A549 (cell line): ENCODE data around the gene PDE4D.

Experiments used
- BCL3 ChIP-seq: fragments of >200 bp; sonication (Bioruptor Twin); formaldehyde crosslinking; IDR thresholded peaks from 3 replicates; pipeline ENCODE4 v1.6.1; 2016
- CTCF ChIP-seq: fragments of >200 bp; sonication (Bioruptor Twin); formaldehyde crosslinking; IDR thresholded peaks from 3 replicates; pipeline ENCODE4 v1.5.1; 2016
- E2F6 ChIP-seq: IDR thresholded peaks from 2 replicates; pipeline ENCODE4 v1.6.1; 2012; ENCODE audit warnings: low read depth, borderline replicate concordance
- EP300 ChIP-seq, 2 experiments: fragments of >200 bp; sonication (Bioruptor Twin); formaldehyde crosslinking; IDR thresholded peaks; 2 replicates in 1 of 2; 3 replicates in 1 of 2; pipeline ENCODE4 v1.6.1; 2016 to 2017
- HOXA7 ChIP-seq: fragments of 250-450 bp; sonication (Bioruptor Pico); IDR thresholded peaks from 2 replicates; pipeline ENCODE4 v1.5.0; 2020; ENCODE audit warnings: mild to moderate bottlenecking, moderate library complexity
- JUN ChIP-seq, 2 experiments: fragments of >200 bp; sonication (Bioruptor Twin); formaldehyde crosslinking; IDR thresholded peaks; 2 replicates in 1 of 2; 3 replicates in 1 of 2; pipeline ENCODE4 v1.6.1; 2016 to 2017
- POLR2A ChIP-seq: IDR thresholded peaks from 2 replicates; pipeline ENCODE4 v1.6.1; 2012; ENCODE audit warnings: mild to moderate bottlenecking, low read length
- RAD21 ChIP-seq, 2 experiments: fragments of >200 bp in 1 of 2; sonication (Bioruptor Twin) in 1 of 2; formaldehyde crosslinking in 1 of 2; IDR thresholded peaks in 1 of 2; conservative IDR thresholded peaks in 1 of 2; 2 replicates in 1 of 2; 3 replicates in 1 of 2; pipeline ENCODE4 v1.6.1; 2012 to 2018; ENCODE audit warnings: inconsistent platforms in 1 of 2
- RCOR1 ChIP-seq: fragments of 150-350 bp; IDR thresholded peaks from 2 replicates; pipeline ENCODE4 v1.6.1; 2014; ENCODE audit warnings: antibody characterized with exemption, low read length, low read depth
- REST ChIP-seq: fragments of 200-600 bp; sonication (generic); IDR thresholded peaks from 2 replicates; pipeline ENCODE4 v1.6.1; 2016; ENCODE audit warnings: antibody characterized with exemption, mild to moderate bottlenecking, moderate library complexity
- SMC3 ChIP-seq: fragments of >200 bp; sonication (Bioruptor Twin); formaldehyde crosslinking; IDR thresholded peaks from 3 replicates; pipeline ENCODE4 v1.6.1; 2018; ENCODE audit warnings: inconsistent platforms
- TFCP2L1 ChIP-seq: fragments of 250-450 bp; sonication (Bioruptor Pico); IDR thresholded peaks from 2 replicates; pipeline ENCODE4 v1.5.0; 2021; ENCODE audit warnings: mild to moderate bottlenecking
- TP53 ChIP-seq: fragments of 250-450 bp; sonication (Bioruptor Pico); IDR thresholded peaks from 2 replicates; pipeline ENCODE4 v1.5.0; 2021; ENCODE audit warnings: mild to moderate bottlenecking, moderate library complexity

GRCh38 chr5:59287884-59288283 is 605.6 kb downstream of the PDE4D start:
- TF ChIP-seq TP53 (CRISPR knock-in tag) = no peak
- no peak for TF ChIP-seq TFCP2L1 (CRISPR knock-in tag)
- no peak for TF ChIP-seq BCL3
- TF ChIP-seq POLR2A = no peak
- TF ChIP-seq E2F6 = no peak
- no peak for TF ChIP-seq RAD21 (conservative IDR thresholded peaks at IDR 0.05 in 1 of 2, IDR thresholded peaks at IDR 0.05 in 1 of 2)
- no peak for TF ChIP-seq RCOR1
- TF ChIP-seq HOXA7 (CRISPR knock-in tag) = no peak
- TF ChIP-seq CTCF = no peak
- TF ChIP-seq SMC3 = no peak
- no peak for TF ChIP-seq EP300 (IDR thresholded peaks at IDR 0.05)
- no peak for TF ChIP-seq JUN (IDR thresholded peaks at IDR 0.05)
- TF ChIP-seq REST = no peak
